ENCODE results near the gene DEFB127. TPM values are rescaled to one million over a fixed set of nuclear protein-coding genes. Genes with fewer than 3 reads are reported as not detected.
"Not testable (repeated sequence)": the region's sequence is repeated elsewhere in the genome, so short reads cannot be mapped to it uniquely, and the experiment has no call there.

Gene DEFB127
- total RNA-seq = not detected

GRCh38 chr20:157154-157553 is at the start of gene DEFB127:
TSS of gene DEFB127 (plus strand) at chr20:157454. CDS start at chr20:157545, 91 bp downstream.
- no peaks in the 10 kb centered on the region for H3K9me3 ChIP-seq
- H3K4me1 ChIP-seq = no peaks in the 10 kb centered on the region
- H3K27me3 ChIP-seq = no peaks in the 10 kb centered on the region
- DNase-seq = no peak
- no peak within 1 kb of the TSS for H3K4me3 ChIP-seq
- no peak within 1 kb of the TSS for H3K27ac ChIP-seq
- no peak for TF ChIP-seq POLR2A (IDR thresholded peaks at IDR 0.05)
- TF ChIP-seq CTCF (IDR thresholded peaks at IDR 0.05) = no peak
- H3K36me3 ChIP-seq = no peaks in the 10 kb centered on the region
- intact Hi-C loops (cut with DNase I; ENCODE audit: low total_unique reads) = no loop called here

GRCh38 chr20:112396-112795 is 44.9 kb upstream of the DEFB127 start:
- Histone ChIP-seq H3K4me3 (no peak overlapping the region), H3K27me3 (no peaks in the 10 kb centered on the region), H3K27ac (no peak overlapping the region), H3K4me1 (no peaks in the 10 kb centered on the region), H3K9me3 (peaks cover 0 to 3% of the 10 kb centered on the region in 2 donors), H3K36me3 (no peaks in the 10 kb centered on the region)
- DNase-seq = no peak
- intact Hi-C loops (cut with DNase I; ENCODE audit: low total_unique reads) = no loop called here
- TF ChIP-seq CTCF (IDR thresholded peaks at IDR 0.05) (no peak), POLR2A (IDR thresholded peaks at IDR 0.05) (no peak)

- no peaks in the 10 kb centered on the region for H3K4me1 ChIP-seq
- DNase-seq = no peak
- H3K27ac ChIP-seq = no peak overlapping the region
- TF ChIP-seq CTCF (IDR thresholded peaks at IDR 0.05) (no peak), POLR2A (IDR thresholded peaks at IDR 0.05) (no peak)
- H3K36me3 ChIP-seq = no peaks in the 10 kb centered on the region
- intact Hi-C loops (cut with DNase I; ENCODE audit: low total_unique reads) = no loop called here
- H3K27me3 ChIP-seq = no peaks in the 10 kb centered on the region
- peaks cover 0 to 6% of the 10 kb centered on the region in 2 donors for H3K9me3 ChIP-seq
- no peak overlapping the region for H3K4me3 ChIP-seq
These were observed 39.7 kb upstream of the DEFB127 start for GRCh38 chr20:117518-117917.

GRCh38 chr20:129786-130323 is 27.4 kb upstream of the DEFB127 start:
- H3K27me3 ChIP-seq; H3K4me1 ChIP-seq; H3K27ac ChIP-seq; H3K9me3 ChIP-seq; H3K4me3 ChIP-seq; intact Hi-C loops (cut with DNase I; ENCODE audit: low total_unique reads); H3K36me3 ChIP-seq; DNase-seq: not testable (repeated sequence)

- intact Hi-C loops (cut with DNase I; ENCODE audit: low total_unique reads) = no loop called here
- no peaks in the 10 kb centered on the region for H3K4me1 ChIP-seq
- H3K27me3 ChIP-seq = peaks cover 0 to 7% of the 10 kb centered on the region in 2 donors
- no peak for DNase-seq
- H3K9me3 ChIP-seq = no peaks in the 10 kb centered on the region
- H3K36me3 ChIP-seq = no peaks in the 10 kb centered on the region
- no peak overlapping the region for H3K27ac ChIP-seq
- TF ChIP-seq POLR2A (IDR thresholded peaks at IDR 0.05) = no peak
- H3K4me3 ChIP-seq = no peak overlapping the region
These were observed 19.4 kb upstream of the DEFB127 start for GRCh38 chr20:137668-138490.

GRCh38 chr20:142290-142689 is 15.0 kb upstream of the DEFB127 start, which contains the start of gene DEFB126:
TSS of gene DEFB126 (plus strand) at chr20:142590. CDS start at chr20:142629, 39 bp downstream.
- no peak for DNase-seq
- H3K27me3 ChIP-seq = peaks cover 0 to 7% of the 10 kb centered on the region in 2 donors
- TF ChIP-seq POLR2A (IDR thresholded peaks at IDR 0.05) = no peak
- TF ChIP-seq CTCF (IDR thresholded peaks at IDR 0.05) = no peak
- H3K36me3 ChIP-seq = no peaks in the 10 kb centered on the region
- H3K4me1 ChIP-seq = no peaks in the 10 kb centered on the region
- H3K27ac ChIP-seq = no peak within 1 kb of the TSS
- intact Hi-C loops (cut with DNase I; ENCODE audit: low total_unique reads) = no loop called here
- H3K4me3 ChIP-seq = no peak within 1 kb of the TSS
- H3K9me3 ChIP-seq = no peaks in the 10 kb centered on the region

Data from uterus (tissue), 4 donors.